B cell (primary cell): Measurements from ENCODE around the gene USH2A. TPM values are rescaled to one million over a fixed set of nuclear protein-coding genes. Genes with fewer than 3 reads are reported as not detected.

Source experiments
- ATAC-seq: fragments of 200-7000 bp; cut with Tn5 transposase; one replicate; pipeline ENCODE4 v1.10.0; 2021; ENCODE audit warnings: low read depth, mild to moderate bottlenecking, moderate number of reproducible peaks, moderate library complexity
- CTCF ChIA-PET: fragments of 350-600 bp; sonication (Branson Sonifier 250); formaldehyde crosslinking; loops from one replicate; lab custom pipeline; 2021; ENCODE audit warnings: antibody characterized with exemption, inconsistent platforms; lab: Charles Lee
- POLR2A ChIA-PET: fragments of 350-600 bp; sonication (Branson Sonifier 250); formaldehyde crosslinking; loops from one replicate; lab custom pipeline; 2021; ENCODE audit warnings: antibody characterized with exemption; lab: Charles Lee
- DNase-seq: peaks from one replicate; pipeline ENCODE4 v3.0.0; 2013
- H2AFZ ChIP-seq: 2 replicates; pipeline ENCODE4 v1.6.1; 2012; ENCODE audit warnings: mild to moderate bottlenecking, low read depth, low read length; ENCODE audit not compliant: insufficient read depth, poor library complexity, severe bottlenecking
- H3K27ac ChIP-seq, 2 donors: 1 replicate in 1 of 2; 2 replicates in 1 of 2; pipeline ENCODE4 v1.5.1; 2012 to 2013; ENCODE audit warnings: low read length in 2 of 2, mild to moderate bottlenecking in 2 of 2, moderate library complexity in 1 of 2
- H3K27me3 ChIP-seq, 4 experiments: fragments of 200-600 bp in 1 of 4; sonication (generic) in 1 of 4; replicated peaks in 1 of 4; 1 replicate in 2 of 4; 2 replicates in 2 of 4; pipeline versions ENCODE4 v1.6.1 to v1.7.0; 2013 to 2016; ENCODE audit warnings: low read length in 3 of 4, mild to moderate bottlenecking in 2 of 4, mixed read lengths in 1 of 4, moderate library complexity in 1 of 4; ENCODE audit not compliant: insufficient read depth in 4 of 4, control insufficient read depth in 3 of 4; ENCODE audit errors: control extremely low read depth in 1 of 4
- H3K36me3 ChIP-seq, 2 experiments: replicated peaks in 1 of 2; 1 replicate in 1 of 2; 2 replicates in 1 of 2; pipeline versions ENCODE4 v1.6.1 to v1.7.1; 2013; ENCODE audit warnings: low read length in 1 of 2; ENCODE audit not compliant: insufficient read depth in 2 of 2, control insufficient read depth in 1 of 2; ENCODE audit errors: control extremely low read depth in 1 of 2, extremely low read depth in 1 of 2
- H3K4me1 ChIP-seq, 2 donors: fragments of 200-600 bp in 1 of 2; sonication (generic) in 1 of 2; 1 replicate in 1 of 2; 2 replicates in 1 of 2; pipeline versions ENCODE4 v1.5.1 to v1.6.1; 2013 to 2017; ENCODE audit warnings: low read length in 2 of 2; ENCODE audit not compliant: control insufficient read depth in 2 of 2, insufficient read depth in 2 of 2
- H3K4me2 ChIP-seq: replicated peaks from 2 replicates; pipeline ENCODE3; 2012; ENCODE audit warnings: mild to moderate bottlenecking, low read depth, low read length; ENCODE audit not compliant: poor library complexity, severe bottlenecking
- H3K4me3 ChIP-seq, 5 experiments: fragments of 200-600 bp in 1 of 5; sonication (generic) in 1 of 5; 1 replicate in 3 of 5; 2 replicates in 2 of 5; pipeline versions ENCODE4 v1.5.1 to v1.7.0; 2011 to 2016; ENCODE audit warnings: low read length in 4 of 5, mild to moderate bottlenecking in 4 of 5, low read depth in 2 of 5, control low read depth in 1 of 5, moderate library complexity in 1 of 5; ENCODE audit not compliant: insufficient read depth in 1 of 5; ENCODE audit errors: control extremely low read depth in 1 of 5, extremely low read depth in 1 of 5
- H3K79me2 ChIP-seq: fragments of 200-600 bp; sonication (generic); one replicate; pipeline ENCODE4 v1.6.0; 2016; ENCODE audit warnings: low read length; ENCODE audit not compliant: control insufficient read depth, insufficient read depth
- H3K9ac ChIP-seq: fragments of 200-600 bp; sonication (generic); 2 replicates; pipeline ENCODE4 v1.6.1; 2017; ENCODE audit warnings: mild to moderate bottlenecking, low read length, moderate library complexity
- H3K9me3 ChIP-seq, 3 donors: one replicate each; pipeline versions ENCODE4 v1.6.1 to v1.7.1; 2013; ENCODE audit warnings: low read length in 2 of 3; ENCODE audit not compliant: control insufficient read depth in 2 of 3, insufficient read depth in 1 of 3; ENCODE audit errors: control extremely low read depth in 1 of 3
- H4K20me1 ChIP-seq: 2 replicates; pipeline ENCODE4 v1.6.0; 2012; ENCODE audit warnings: mild to moderate bottlenecking, low read length; ENCODE audit not compliant: insufficient read depth, control insufficient read depth, poor library complexity, severe bottlenecking
- H3K27ac Mint-ChIP-seq: one replicate; pipeline ENCODE4 v1.8.0; 2021; ENCODE audit warnings: mixed read lengths
- H3K27me3 Mint-ChIP-seq: one replicate; pipeline ENCODE4 v1.8.0; 2021; ENCODE audit warnings: mixed read lengths
- H3K4me1 Mint-ChIP-seq: one replicate; pipeline ENCODE4 v1.8.0; 2021; ENCODE audit warnings: mixed read lengths
- H3K4me3 Mint-ChIP-seq: one replicate; pipeline ENCODE4 v1.8.0; 2021; ENCODE audit warnings: mixed read lengths
- H3K9me3 Mint-ChIP-seq: one replicate; pipeline ENCODE4 v1.8.0; 2022; ENCODE audit warnings: mixed read lengths; ENCODE audit not compliant: insufficient read depth
- CTCF ChIP-seq: fragments of 200-600 bp; IDR thresholded peaks from one replicate; pipeline ENCODE4 v1.8.0; 2022; ENCODE audit warnings: antibody characterized with exemption, mild to moderate bottlenecking
- EZH2 ChIP-seq: IDR thresholded peaks from 2 replicates; pipeline ENCODE4 v1.6.1; 2012; ENCODE audit warnings: borderline replicate concordance, low read depth, mild to moderate bottlenecking, moderate library complexity, low read length; ENCODE audit not compliant: insufficient read depth, poor library complexity, severe bottlenecking
- WGBS: methylation state at CpG from one replicate; pipeline ENCODE4 v1.1.5; 2013; ENCODE audit warnings: missing lambda C conversion rate; ENCODE audit not compliant: insufficient coverage; 5-methylcytosine and 5-hydroxymethylcytosine counted together
- intact Hi-C: fragments of 100-400 bp; cut with micrococcal nuclease; formaldehyde crosslinking; loops from one replicate; pipeline ENCODE4 v1.10.0; 2022
- polyA plus RNA-seq: library from polyadenylated mRNA; depleted of rRNA; stranded (reverse); fragments of >200 nt; gene quantifications from 2 replicates; pipeline ENCODE4 v1.2.3, GENCODE V29; 2012
- total RNA-seq, 2 donors: library from RNA; stranded (reverse); fragments of 120-200 nt in 1 of 2; gene quantifications; 1 replicate in 1 of 2; 2 replicates in 1 of 2; pipeline versions ENCODE4 v1.2.3 to v1.2.4, GENCODE V29; 2013 to 2022

Gene USH2A
- total and polyA plus RNA-seq, 2 donors (not counting 1 experiment from before 2014, with no cell fraction given) = 0.01 TPM; not detected in 1

GRCh38 chr1:215932558-215932957 is 490.7 kb downstream of the USH2A start:
- H4K20me1 ChIP-seq = no peaks in the 10 kb centered on the region
- CTCF ChIA-PET = no interaction called here
- H3K27ac ChIP-seq = no peak overlapping the region
- no peak overlapping the region for H3K4me3 Mint-ChIP-seq
- no CpG with 5 or more reads among the region's 3 CpGs for WGBS
- no peaks in the 10 kb centered on the region for H3K9me3 Mint-ChIP-seq
- intact Hi-C loops = no loop called here
- H3K27ac Mint-ChIP-seq = no peak overlapping the region
- H3K9ac ChIP-seq = no peak overlapping the region
- no peaks in the 10 kb centered on the region for H3K27me3 Mint-ChIP-seq
- H3K27me3 ChIP-seq = no peaks in the 10 kb centered on the region
- no peaks in the 10 kb centered on the region for H3K4me1 Mint-ChIP-seq
- no peak for ATAC-seq
- no peaks in the 10 kb centered on the region for H3K36me3 ChIP-seq
- no peak overlapping the region for H2AFZ ChIP-seq
- TF ChIP-seq CTCF (no peak), EZH2 (no peak)
- POLR2A ChIA-PET = no interaction called here
- no peaks in the 10 kb centered on the region for H3K9me3 ChIP-seq
- no peaks in the 10 kb centered on the region for H3K4me1 ChIP-seq
- no peak overlapping the region for H3K4me3 ChIP-seq
- H3K4me2 ChIP-seq = no peak overlapping the region
- H3K79me2 ChIP-seq = no peaks in the 10 kb centered on the region
- no peak for DNase-seq

- ATAC-seq (no peak), DNase-seq (no peak)
- Mint-ChIP-seq H3K4me1 (no peaks in the 10 kb centered on the region), H3K27ac (no peak overlapping the region), H3K9me3 (no peaks in the 10 kb centered on the region), H3K4me3 (no peak overlapping the region), H3K27me3 (no peaks in the 10 kb centered on the region)
- no peaks in the 10 kb centered on the region for H3K9me3 ChIP-seq
- H3K79me2 ChIP-seq = no peaks in the 10 kb centered on the region
- H3K4me2 ChIP-seq = no peak overlapping the region
- intact Hi-C loops = no loop called here
- H3K27ac ChIP-seq = no peak overlapping the region
- no peak overlapping the region for H3K9ac ChIP-seq
- POLR2A ChIA-PET = no interaction called here
- no peaks in the 10 kb centered on the region for H3K36me3 ChIP-seq
- no peak overlapping the region for H3K4me3 ChIP-seq
- H2AFZ ChIP-seq = no peak overlapping the region
- no peaks in the 10 kb centered on the region for H3K27me3 ChIP-seq
- CTCF ChIA-PET = no interaction called here
- 100% methylated on average over 3 of the region's 12 CpGs for WGBS
- H3K4me1 ChIP-seq = no peaks in the 10 kb centered on the region
- no peaks in the 10 kb centered on the region for H4K20me1 ChIP-seq
- TF ChIP-seq EZH2 (no peak), CTCF (no peak)
Measured at GRCh38 chr1:215926670-215927069, 496.6 kb downstream of the USH2A start.
